Spleen (tissue), 11 donors: ENCODE measurements around the gene GHRH. TPM values are rescaled to one million over a fixed set of nuclear protein-coding genes. Genes with fewer than 3 reads are reported as not detected.

Experiments used
- DNase-seq: peaks from one replicate; pipeline ENCODE4 v3.0.0-alpha.2; 2020
- H3K27ac ChIP-seq, 8 donors: fragments of 200-600 bp; sonication (generic) in 7 of 8; 1 replicate in 4 of 8; 2 replicates in 4 of 8; pipeline versions ENCODE4 v1.5.0 to v1.8.0; 2016 to 2021; ENCODE audit warnings: inconsistent platforms in 4 of 8, mild to moderate bottlenecking in 4 of 8, moderate library complexity in 1 of 8
- H3K27me3 ChIP-seq, 7 donors: fragments of 200-600 bp; sonication (generic) in 6 of 7; replicated peaks in 1 of 7; 1 replicate in 4 of 7; 2 replicates in 3 of 7; pipeline versions ENCODE4 v1.5.0 to v1.8.0; 2016 to 2021; ENCODE audit warnings: inconsistent platforms in 3 of 7, mild to moderate bottlenecking in 1 of 7
- H3K36me3 ChIP-seq, 6 donors: fragments of 200-600 bp; sonication (generic) in 5 of 6; 1 replicate in 4 of 6; 2 replicates in 2 of 6; pipeline versions ENCODE4 v1.5.0 to v1.8.0; 2016 to 2021; ENCODE audit warnings: inconsistent platforms in 2 of 6
- H3K4me1 ChIP-seq, 6 donors: fragments of 200-600 bp; sonication (generic) in 5 of 6; 1 replicate in 3 of 6; 2 replicates in 3 of 6; pipeline versions ENCODE4 v1.5.0 to v1.8.0; 2016 to 2021; ENCODE audit warnings: inconsistent platforms in 3 of 6
- H3K4me3 ChIP-seq, 8 donors: fragments of 200-600 bp; sonication (generic) in 7 of 8; 1 replicate in 4 of 8; 2 replicates in 4 of 8; pipeline versions ENCODE4 v1.5.0 to v1.8.0; 2016 to 2021; ENCODE audit warnings: inconsistent platforms in 4 of 8, mild to moderate bottlenecking in 4 of 8, moderate library complexity in 2 of 8
- H3K9me3 ChIP-seq, 8 donors: fragments of 200-600 bp; sonication (generic) in 7 of 8; 1 replicate in 4 of 8; 2 replicates in 4 of 8; pipeline versions ENCODE4 v1.5.0 to v1.8.0; 2016 to 2021; ENCODE audit warnings: inconsistent platforms in 4 of 8
- CTCF ChIP-seq, 11 experiments: fragments of 200-600 bp in 7 of 11; fragments of 450-650 bp in 4 of 11; sonication (generic) in 4 of 11; IDR thresholded peaks in 8 of 11; conservative IDR thresholded peaks in 3 of 11; 1 replicate in 7 of 11; 2 replicates in 4 of 11; pipeline versions ENCODE4 v1.4.0 to v1.8.0; 2016 to 2021; ENCODE audit warnings: antibody characterized with exemption in 11 of 11, inconsistent platforms in 4 of 11, mild to moderate bottlenecking in 1 of 11
- POLR2A ChIP-seq, 3 donors: fragments of 450-650 bp; IDR thresholded peaks; one replicate each; pipeline ENCODE4 v1.5.1; 2017; ENCODE audit warnings: antibody characterized with exemption in 3 of 3, mild to moderate bottlenecking in 1 of 3
- POLR2AphosphoS5 ChIP-seq, 3 donors: sonication (generic); formaldehyde crosslinking; IDR thresholded peaks; one replicate each; pipeline ENCODE4 v1.5.1; 2017; ENCODE audit warnings: antibody characterized with exemption in 3 of 3
- WGBS, 5 donors: extraction: QIAGEN DNeasy Blood & Tissue Kit in 3 of 5; methylation state at CpG; one replicate each; pipeline versions ENCODE4 v1.1.5 to v1.1.7; 2013 to 2018; 5-methylcytosine and 5-hydroxymethylcytosine counted together
- intact Hi-C: fragments of 100-400 bp; cut with DNase I; formaldehyde crosslinking; loops from one replicate; pipeline ENCODE4 v1.15.0; 2023; ENCODE audit warnings: low total_unique reads
- polyA plus RNA-seq, 3 donors: library from polyadenylated mRNA; stranded (reverse); fragments of 200-250 nt; gene quantifications; one replicate each; pipeline ENCODE4 v1.2.1, GENCODE V29; 2013
- total RNA-seq, 7 donors: library from RNA; depleted of rRNA in 3 of 7; stranded (reverse); fragments of >200 nt in 3 of 7; fragmentation: NEBNext Ultra II Directional in 4 of 7; extraction: Animal tissue kit (Norgen Biotek cat#: 25700) in 4 of 7; gene quantifications; one replicate each; pipeline versions ENCODE4 v1.1.0 to v1.2.1, GENCODE V29; 2016 to 2021
- donor health status: healthy with polysubstance abuse.
- donor health status: DM: no; HTN: no; CAD: no; lungs with moderate emphysema.
- donor health status: DM: no; HTN: no; CAD: no.
- donor health status: Bipolar disorder and iron deficiency.
- donor health status: healthy.
- donor health status: DM: no; HTN: no; CAD: no.
- donor health status: DM: yes; HTN: yes; CAD: no.

Gene GHRH
- total and polyA plus RNA-seq, 10 donors = not detected

- H3K27ac ChIP-seq = no peak overlapping the region
- intact Hi-C loops = no loop called here
- DNase-seq = no peak
- WGBS, 5 donors = 81 to 95% (median 93%) methylated on average over 13 of the region's 13 CpGs
- TF ChIP-seq POLR2AphosphoS5 (IDR thresholded peaks at IDR 0.05) (peak in 1 of 3 donors; percentile 9), CTCF (IDR thresholded peaks at IDR 0.05 in 8 of 11, conservative IDR thresholded peaks at IDR 0.05 in 3 of 11) (no peak), POLR2A (IDR thresholded peaks at IDR 0.05) (no peak)
- peaks cover 11 to 100% (median 100%) of the 10 kb centered on the region in 6 donors for H3K36me3 ChIP-seq
- no peaks in the 10 kb centered on the region for H3K4me1 ChIP-seq
- H3K9me3 ChIP-seq = no peaks in the 10 kb centered on the region
- H3K27me3 ChIP-seq = no peaks in the 10 kb centered on the region
- no peak overlapping the region for H3K4me3 ChIP-seq
Measured at GRCh38 chr20:37231947-37232630, 29.5 kb downstream of the GHRH start.

GRCh38 chr20:37230200-37230599 lies 31.4 kb downstream of the GHRH start:
- 96 to 99% (median 97%) methylated on average over 6 of the region's 6 CpGs for WGBS, 5 donors
- TF ChIP-seq POLR2AphosphoS5 (IDR thresholded peaks at IDR 0.05) = no peak
- TF ChIP-seq CTCF (IDR thresholded peaks at IDR 0.05 in 8 of 11, conservative IDR thresholded peaks at IDR 0.05 in 3 of 11) = no peak
- TF ChIP-seq POLR2A (IDR thresholded peaks at IDR 0.05) = no peak
- peaks cover 3 to 100% (median 100%) of the 10 kb centered on the region in 6 donors for H3K36me3 ChIP-seq

GRCh38 chr20:37229357-37229756 lies 32.3 kb downstream of the GHRH start:
- H3K4me3 ChIP-seq = no peak overlapping the region
- H3K9me3 ChIP-seq = no peaks in the 10 kb centered on the region
- peaks cover 3 to 100% (median 100%) of the 10 kb centered on the region in 6 donors for H3K36me3 ChIP-seq
- DNase-seq = no peak
- peaks cover 0 to 6% (median 0%) of the 10 kb centered on the region in 6 donors for H3K4me1 ChIP-seq
- WGBS, 5 donors = 90 to 98% (median 93%) methylated on average over 4 of the region's 4 CpGs
- TF ChIP-seq CTCF (IDR thresholded peaks at IDR 0.05 in 8 of 11, conservative IDR thresholded peaks at IDR 0.05 in 3 of 11) = no peak
- TF ChIP-seq POLR2A (IDR thresholded peaks at IDR 0.05) = no peak
- TF ChIP-seq POLR2AphosphoS5 (IDR thresholded peaks at IDR 0.05) = no peak
- no peak overlapping the region for H3K27ac ChIP-seq
- intact Hi-C loops = no loop called here
- no peaks in the 10 kb centered on the region for H3K27me3 ChIP-seq

More at GRCh38 chr20:37230200-37230599, 31.4 kb downstream of the GHRH start:
- Histone ChIP-seq H3K9me3 (no peaks in the 10 kb centered on the region), H3K4me3 (no peak overlapping the region), H3K27ac (no peak overlapping the region), H3K4me1 (peaks cover 0 to 6% (median 0%) of the 10 kb centered on the region in 6 donors), H3K27me3 (no peaks in the 10 kb centered on the region)
- no peak for DNase-seq
- intact Hi-C loops = no loop called here

- Histone ChIP-seq H3K4me1 (peaks cover 0 to 6% (median under 1%) of the 10 kb centered on the region in 6 donors), H3K27ac (no peak overlapping the region), H3K9me3 (no peaks in the 10 kb centered on the region), H3K4me3 (no peak overlapping the region), H3K27me3 (no peaks in the 10 kb centered on the region), H3K36me3 (peaks cover 3 to 100% (median 100%) of the 10 kb centered on the region in 6 donors)
- TF ChIP-seq POLR2A (IDR thresholded peaks at IDR 0.05) (no peak), POLR2AphosphoS5 (IDR thresholded peaks at IDR 0.05) (no peak), CTCF (IDR thresholded peaks at IDR 0.05 in 8 of 11, conservative IDR thresholded peaks at IDR 0.05 in 3 of 11) (no peak)
- no peak for DNase-seq
- intact Hi-C loops = no loop called here
- WGBS, 5 donors = 97 to 99% (median 97%) methylated on average over 5 of the region's 5 CpGs
Measured at GRCh38 chr20:37228656-37229055, 33.0 kb downstream of the GHRH start.
